A673 (cell line): ENCODE data around the gene PRR5. TPM values are rescaled to one million over a fixed set of nuclear protein-coding genes. Genes with fewer than 3 reads are reported as not detected.

Experiments used
- BruUV-seq: library from RNA; stranded (reverse); fragments of 400-500 nt; replicated peaks from 2 replicates; lab custom pipeline; 2021; lab: Mats Ljungman, UMichigan
- CTCF ChIA-PET: fragments of 300-600 bp; sonication (Branson Sonifier 250); formaldehyde crosslinking; loops from one replicate; lab custom pipeline; 2022; ENCODE audit warnings: antibody characterized with exemption; lab: Charles Lee
- POLR2A ChIA-PET: fragments of 300-600 bp; sonication (Branson Sonifier 250); formaldehyde crosslinking; loops from one replicate; lab custom pipeline; 2022; ENCODE audit warnings: antibody characterized with exemption; ENCODE audit not compliant: low non-redundant PET; lab: Charles Lee
- DNase-seq: peaks from one replicate; pipeline ENCODE4 v3.0.0-alpha.2; 2015; ENCODE audit warnings: low spot score
- H3K27ac ChIP-seq: fragments of 200-600 bp; sonication (generic); 2 replicates; pipeline ENCODE4 v1.5.1; 2016; ENCODE audit warnings: mixed run types, low read depth, mild to moderate bottlenecking, mixed read lengths, antibody characterized with exemption, low read length; ENCODE audit not compliant: poor library complexity, severe bottlenecking
- H3K27me3 ChIP-seq: fragments of 200-600 bp; sonication (generic); replicated peaks from 2 replicates; pipeline ENCODE4 v1.6.1; 2017; ENCODE audit warnings: mixed run types, low read depth, mild to moderate bottlenecking, mixed read lengths, antibody characterized with exemption, low read length; ENCODE audit not compliant: insufficient read depth, poor library complexity
- H3K36me3 ChIP-seq: fragments of 200-600 bp; sonication (generic); 2 replicates; pipeline ENCODE4 v1.6.1; 2016; ENCODE audit warnings: mixed run types, mild to moderate bottlenecking, mixed read lengths, antibody characterized with exemption, low read length; ENCODE audit not compliant: insufficient read depth, poor library complexity, severe bottlenecking
- H3K4me1 ChIP-seq: fragments of 200-600 bp; sonication (generic); 2 replicates; pipeline ENCODE4 v1.6.1; 2017; ENCODE audit warnings: mixed run types, mild to moderate bottlenecking, mixed read lengths, antibody characterized with exemption, low read length; ENCODE audit not compliant: insufficient read depth, poor library complexity, severe bottlenecking
- H3K4me3 ChIP-seq: fragments of 200-600 bp; sonication (generic); 2 replicates; pipeline ENCODE4 v1.5.1; 2016; ENCODE audit warnings: low read depth, mixed run types, mild to moderate bottlenecking, mixed read lengths, low read length; ENCODE audit not compliant: poor library complexity, severe bottlenecking
- H3K9me3 ChIP-seq: fragments of 200-600 bp; sonication (generic); 2 replicates; pipeline ENCODE4 v1.6.1; 2016; ENCODE audit warnings: mixed run types, low read depth, mild to moderate bottlenecking, mixed read lengths, antibody characterized with exemption, low read length; ENCODE audit not compliant: poor library complexity, severe bottlenecking
- CTCF ChIP-seq: fragments of 300-800, 200-600 bp; sonication (generic); conservative IDR thresholded peaks from 2 replicates; pipeline ENCODE4 v1.5.1; 2017; ENCODE audit warnings: low read depth, mild to moderate bottlenecking, antibody characterized with exemption, low read length, moderate library complexity, mixed read lengths
- EZH2 ChIP-seq: fragments of 200-600 bp; sonication (generic); IDR thresholded peaks from 2 replicates; pipeline ENCODE4 v1.6.1; 2017; ENCODE audit warnings: borderline replicate concordance, low read depth, mild to moderate bottlenecking, mixed read lengths, antibody characterized with exemption, low read length; ENCODE audit not compliant: poor library complexity, severe bottlenecking
- intact Hi-C: fragments of 100-400 bp; cut with micrococcal nuclease; formaldehyde crosslinking; loops from one replicate; pipeline ENCODE4 v1.10.0; 2022; ENCODE audit not compliant: unreplicated experiment
- total RNA-seq: library from RNA; stranded (reverse); gene quantifications from 2 replicates; pipeline ENCODE4 v1.2.3, GENCODE V29; 2021

The PRR5 gene
- total RNA-seq, 1 experiment from 2014 or later = 17.9 TPM

- H3K4me1 ChIP-seq = no peaks in the 10 kb centered on the region
- no peak overlapping the region for H3K4me3 ChIP-seq
- BruUV-seq = no TSS peak
- no peaks in the 10 kb centered on the region for H3K36me3 ChIP-seq
- DNase-seq = no peak
- H3K27me3 ChIP-seq = no peaks in the 10 kb centered on the region
- H3K9me3 ChIP-seq = no peaks in the 10 kb centered on the region
- ChIA-PET POLR2A (no interaction called here), CTCF (interaction anchor here (0.8 kb wide), 1 partner anchor 25 kb away, joined by 3 read pairs; no protein-coding TSS in a partner anchor)
- no peak for TF ChIP-seq EZH2
- TF ChIP-seq CTCF = no peak
- intact Hi-C loops = no loop called here
- no peak overlapping the region for H3K27ac ChIP-seq
These were observed 42.9 kb upstream of the PRR5 start for GRCh38 chr22:44659140-44659539.

GRCh38 chr22:44660051-44660830 lies 41.8 kb upstream of the PRR5 start:
- Histone ChIP-seq H3K4me1 (no peaks in the 10 kb centered on the region), H3K4me3 (no peak overlapping the region), H3K27me3 (no peaks in the 10 kb centered on the region), H3K9me3 (no peaks in the 10 kb centered on the region), H3K36me3 (no peaks in the 10 kb centered on the region), H3K27ac (no peak overlapping the region)
- DNase-seq = no peak
- no TSS peak for BruUV-seq
- TF ChIP-seq CTCF = no peak
- TF ChIP-seq EZH2 = no peak
- POLR2A ChIA-PET = no interaction called here
- intact Hi-C loops = no loop called here
- CTCF ChIA-PET = interaction anchor here (0.8 kb wide), 1 partner anchor 24 kb away, joined by 3 read pairs; no protein-coding TSS in a partner anchor

GRCh38 chr22:44661070-44661469 lies 40.9 kb upstream of the PRR5 start:
- TF ChIP-seq CTCF (no peak), EZH2 (no peak)
- DNase-seq = no peak
- no peaks in the 10 kb centered on the region for H3K4me1 ChIP-seq
- POLR2A ChIA-PET = no interaction called here
- no peak overlapping the region for H3K4me3 ChIP-seq
- no peaks in the 10 kb centered on the region for H3K27me3 ChIP-seq
- CTCF ChIA-PET = no interaction called here
- intact Hi-C loops = no loop called here
- no peaks in the 10 kb centered on the region for H3K9me3 ChIP-seq
- H3K36me3 ChIP-seq = no peaks in the 10 kb centered on the region
- H3K27ac ChIP-seq = no peak overlapping the region
- no TSS peak for BruUV-seq
